GM21390 (cell line): ENCODE measurements around the gene RIBC2.
"Not testable (repeated sequence)": the region's sequence is repeated elsewhere in the genome, so short reads cannot be mapped to it uniquely, and the experiment has no call there.

Source experiments
- ATAC-seq: cut with Tn5 transposase; IDR thresholded peaks from one replicate; pipeline ENCODE4 v1.9.1; 2021; ENCODE audit not compliant: unreplicated experiment

RIBC2 gene

GRCh38 chr22:45413368-45414211, at the start of gene RIBC2, which contains the start of gene SMC1B:
Gene RIBC2, plus strand, starts transcription at chr22:45413693. Its CDS starts 194 bp downstream, at chr22:45413887.
Gene SMC1B, minus strand, starts transcription at chr22:45413599. Its CDS starts 32 bp downstream, at chr22:45413567.
- no peak for ATAC-seq

GRCh38 chr22:45366713-45367112, 46.8 kb upstream of the RIBC2 start:
- ATAC-seq = no peak

- ATAC-seq = not testable (repeated sequence)
These were observed 39.9 kb upstream of the RIBC2 start for GRCh38 chr22:45373592-45373991.

- peak; percentile 58 for ATAC-seq
These were observed 37.5 kb upstream of the RIBC2 start for GRCh38 chr22:45376009-45376408.

- no peak for ATAC-seq
These were observed 36.8 kb upstream of the RIBC2 start for GRCh38 chr22:45376703-45377102.

GRCh38 chr22:45381348-45381747, 32.1 kb upstream of the RIBC2 start:
- no peak for ATAC-seq

GRCh38 chr22:45389546-45389945, 23.9 kb upstream of the RIBC2 start:
- no peak for ATAC-seq

- no peak for ATAC-seq
These were observed 15.7 kb upstream of the RIBC2 start for GRCh38 chr22:45397806-45398205.

- no peak for ATAC-seq
These were observed 15.3 kb upstream of the RIBC2 start for GRCh38 chr22:45398214-45398613.

GRCh38 chr22:45399712-45400445, 13.6 kb upstream of the RIBC2 start:
- no peak for ATAC-seq

- ATAC-seq = no peak
These were observed 11.0 kb upstream of the RIBC2 start for GRCh38 chr22:45402466-45402985.

GRCh38 chr22:45407793-45408192, 5.7 kb upstream of the RIBC2 start:
- ATAC-seq = no peak

- ATAC-seq = no peak
These were observed 503 bp upstream of the RIBC2 start for GRCh38 chr22:45413013-45413367.

- no peak for ATAC-seq
These were observed 4.7 kb downstream of the RIBC2 start for GRCh38 chr22:45418056-45418769.

- no peak for ATAC-seq
These were observed 5.3 kb downstream of the RIBC2 start for GRCh38 chr22:45418770-45419138.

GRCh38 chr22:45420011-45420410, 6.5 kb downstream of the RIBC2 start:
- ATAC-seq = no peak

- no peak for ATAC-seq
These were observed 7.0 kb downstream of the RIBC2 start for GRCh38 chr22:45420539-45420938.

GRCh38 chr22:45421349-45422055, 8.0 kb downstream of the RIBC2 start:
- no peak for ATAC-seq

- ATAC-seq = no peak
These were observed 8.9 kb downstream of the RIBC2 start for GRCh38 chr22:45422237-45422983.

GRCh38 chr22:45423524-45423923, 10.0 kb downstream of the RIBC2 start:
- no peak for ATAC-seq
